HPDE6-E6E7 (cell line): ENCODE results near the gene PERCC1.
A peak's percentile ranks its signal among the peaks of the same experiment; 100 is the strongest.

Source experiments
- DNase-seq: peaks from one replicate; pipeline ENCODE4 v3.0.0; 2011; ENCODE audit warnings: missing footprints; ENCODE audit errors: extremely low spot score

PERCC1 gene

DNA sequence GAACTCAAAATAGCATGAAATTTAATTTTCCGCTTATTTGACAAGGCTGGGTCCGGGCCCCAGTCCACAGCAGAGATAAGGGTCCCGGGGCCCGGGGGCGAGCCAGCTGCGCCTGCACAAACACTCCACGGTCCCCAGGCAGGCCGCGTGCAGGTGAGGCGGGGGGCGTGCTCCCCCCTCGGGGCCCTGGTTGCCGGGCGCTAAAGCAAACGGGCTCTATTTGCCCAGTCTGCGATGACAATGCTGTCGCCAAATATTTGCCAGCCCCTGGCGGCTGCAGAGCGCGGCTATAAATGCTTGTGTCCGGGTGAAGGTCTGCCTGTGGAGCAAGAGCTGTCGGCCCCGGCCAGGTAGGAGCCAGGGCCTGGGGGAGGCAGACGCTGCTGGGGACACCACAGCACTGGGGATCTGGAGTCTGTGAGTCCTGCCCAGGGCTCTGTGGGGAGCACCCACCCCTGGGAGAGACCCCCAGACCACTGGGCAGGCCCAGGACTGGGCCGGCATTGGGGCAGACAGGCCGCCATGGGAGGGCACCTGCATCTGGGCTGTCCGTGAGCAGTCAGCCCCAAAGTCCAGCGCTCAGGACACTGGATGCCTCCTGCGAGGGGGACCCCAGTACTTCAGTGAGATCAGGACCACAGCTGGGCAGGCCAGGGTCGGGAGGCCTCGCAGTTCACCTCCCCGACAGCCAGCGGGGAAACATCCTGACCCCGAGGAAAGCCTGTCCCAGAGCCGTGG is at the start of gene PERCC1:
TSS of gene PERCC1 (plus strand) at position 320 of the 738 bp plus-strand sequence. CDS start 1,516 bp downstream, outside the sequence.
- DNase-seq, result no peak

DNA sequence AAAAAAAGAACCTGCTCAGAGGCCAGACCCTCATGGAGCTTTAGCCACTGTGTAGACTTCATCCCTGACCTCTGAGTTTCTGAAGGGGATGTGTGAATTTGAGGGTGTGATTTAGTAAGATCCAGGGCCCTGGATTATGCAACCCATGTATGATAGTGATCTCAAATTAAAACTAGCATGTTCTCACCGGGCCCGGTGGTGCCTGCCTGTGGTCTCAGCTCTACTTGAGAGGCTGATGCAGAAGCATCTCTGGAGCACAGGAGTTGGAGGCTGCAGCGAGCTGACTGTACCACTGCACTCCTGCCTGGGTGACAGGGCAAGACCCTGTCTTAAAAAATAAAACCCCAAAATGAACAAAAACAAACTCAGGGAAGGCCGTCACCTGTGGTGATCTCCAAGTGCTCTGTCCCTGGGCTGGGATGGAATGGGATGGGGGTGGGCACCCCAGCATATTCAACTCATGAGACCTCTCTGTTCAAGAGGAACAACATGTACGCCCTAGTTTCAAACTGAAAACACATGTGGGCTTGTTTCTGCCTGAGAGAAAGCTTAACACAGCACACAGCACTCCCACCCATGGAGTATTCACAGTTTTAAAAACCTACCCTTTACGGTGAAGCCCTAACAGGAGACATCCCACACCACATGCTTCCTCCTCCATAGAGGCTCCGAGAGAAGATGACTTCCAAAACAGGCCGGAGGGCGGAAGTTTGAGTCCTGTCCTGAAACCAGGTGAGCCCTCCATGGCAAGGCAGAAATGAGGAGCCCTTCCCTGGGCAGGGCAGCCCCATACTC is 49.1 kb upstream of the PERCC1 start:
- DNase-seq, result no peak

DNA sequence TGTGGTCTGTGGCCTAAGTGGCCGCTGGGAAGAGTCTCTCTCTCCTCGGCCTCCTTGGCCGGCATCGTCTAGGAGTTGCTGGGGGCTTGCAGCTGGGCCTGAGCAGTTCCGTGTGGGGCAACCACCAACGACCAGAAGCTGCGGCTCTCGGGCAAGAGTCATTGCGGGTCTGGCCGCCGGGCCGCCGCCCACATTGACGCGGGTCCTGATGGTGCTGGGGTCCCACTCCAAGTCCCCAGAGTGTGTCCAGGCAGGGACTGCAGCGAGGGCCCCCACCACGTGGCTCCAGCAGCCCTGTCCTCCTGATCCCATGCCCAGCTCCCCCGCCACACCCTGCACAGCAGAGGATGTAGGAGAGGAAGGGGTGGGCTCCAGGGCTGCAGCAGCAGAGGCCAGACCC is 47.3 kb upstream of the PERCC1 start:
- no peak for DNase-seq

DNA sequence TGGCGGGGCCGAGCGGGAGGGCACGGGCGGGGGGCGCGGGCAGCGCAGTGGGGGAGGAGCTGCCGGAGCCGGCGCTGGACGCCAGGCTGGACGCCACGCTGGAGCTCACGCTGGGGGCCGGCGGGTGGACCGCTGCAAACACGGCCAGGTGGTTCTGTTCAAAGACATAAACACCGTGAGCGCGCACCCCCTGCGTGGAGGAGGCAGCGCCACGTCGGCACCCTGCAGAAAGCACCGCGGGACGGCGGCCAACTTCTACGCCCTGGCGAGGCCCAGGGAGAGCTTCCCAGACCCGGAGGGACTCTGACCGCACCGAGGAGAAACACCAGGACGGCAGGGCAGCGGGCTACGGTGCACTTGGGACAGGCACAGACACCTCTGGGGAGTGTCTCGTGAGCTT is 45.6 kb upstream of the PERCC1 start:
- no peak for DNase-seq

DNA sequence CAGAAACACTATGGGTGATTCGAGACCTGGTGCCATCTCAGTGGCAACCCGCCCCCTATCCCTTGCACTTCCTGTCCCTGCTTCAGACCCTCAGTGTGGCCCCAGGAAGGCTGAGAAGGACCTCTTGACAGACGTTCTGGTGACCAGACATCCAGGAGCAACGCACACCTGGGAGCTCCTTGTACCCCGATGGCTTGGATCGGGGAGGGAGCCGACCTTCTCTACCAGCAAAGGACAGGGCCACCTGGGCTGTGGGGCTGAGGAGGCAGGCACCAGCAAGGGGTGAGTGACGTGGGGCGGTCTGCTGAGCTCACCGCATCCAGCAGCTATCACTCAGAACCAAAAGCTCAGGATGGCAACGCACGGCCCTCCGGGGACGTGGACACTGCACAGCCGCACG is 43.5 kb upstream of the PERCC1 start:
- DNase-seq, result no peak

DNA sequence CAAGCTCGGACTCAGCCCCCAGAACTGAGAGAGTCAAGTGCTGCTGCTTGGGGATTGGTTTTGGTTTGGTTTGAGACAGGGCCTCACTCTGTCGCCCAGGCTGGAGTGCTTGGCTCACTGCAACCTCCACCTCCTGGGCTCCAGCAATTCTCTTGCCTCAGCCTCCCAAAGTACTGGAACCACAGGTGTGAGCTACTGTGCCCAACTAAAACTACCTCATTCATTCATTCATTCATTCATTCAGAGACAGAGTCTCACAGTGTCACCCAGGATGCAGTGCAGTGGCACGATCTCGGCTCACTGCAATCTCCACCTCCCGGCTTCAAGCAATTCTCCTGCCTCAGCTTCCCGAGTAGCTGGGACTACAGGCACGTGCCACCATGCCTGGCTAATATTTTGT is 41.1 kb upstream of the PERCC1 start:
- DNase-seq, result no peak

DNA sequence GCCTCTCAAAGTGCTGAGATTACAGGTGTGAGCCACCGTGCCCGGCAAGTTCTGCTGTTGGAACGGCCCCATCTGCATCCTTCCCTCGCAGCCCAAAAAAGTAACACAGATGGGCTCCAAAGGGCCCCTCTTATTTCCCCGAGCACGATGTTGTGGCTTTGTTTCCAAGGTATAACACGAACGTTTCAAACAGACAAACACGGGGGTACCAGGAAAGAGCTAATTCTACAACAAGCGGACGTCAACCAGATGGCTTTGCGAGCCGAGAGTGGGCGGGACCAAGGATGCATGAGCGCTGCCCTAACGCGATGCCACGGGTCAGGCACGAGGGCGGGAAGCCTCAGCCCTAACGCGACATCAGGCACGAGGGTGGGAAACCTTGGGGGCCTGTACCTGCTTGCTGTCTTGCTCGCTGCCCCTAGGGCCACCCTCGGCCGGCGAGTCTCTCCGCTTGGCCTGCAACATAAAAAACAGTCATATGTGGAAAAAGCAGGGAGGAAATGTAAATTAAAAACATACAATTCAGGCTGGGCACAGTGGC is 40.6 kb upstream of the PERCC1 start:
- no peak for DNase-seq

DNA sequence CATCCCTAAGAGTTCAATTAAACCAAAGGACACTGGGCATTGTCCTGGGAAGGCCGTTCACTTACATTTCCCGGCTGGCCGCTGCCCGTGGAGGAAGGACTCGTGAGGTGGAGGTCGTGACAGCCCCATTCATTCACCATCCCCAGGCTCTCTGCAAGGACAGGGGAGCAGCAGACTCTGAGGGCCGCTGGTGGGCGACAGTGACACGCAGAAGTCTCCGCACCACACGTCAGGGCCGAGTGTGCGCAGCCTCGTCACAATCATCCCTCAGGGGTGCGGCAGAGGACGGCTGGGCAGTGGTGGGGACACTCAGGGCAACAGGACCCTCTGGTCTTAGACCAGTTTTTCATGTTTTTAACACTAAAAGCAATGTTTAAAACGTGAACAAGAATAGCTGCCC is 38.1 kb upstream of the PERCC1 start:
- DNase-seq, result no peak

DNA sequence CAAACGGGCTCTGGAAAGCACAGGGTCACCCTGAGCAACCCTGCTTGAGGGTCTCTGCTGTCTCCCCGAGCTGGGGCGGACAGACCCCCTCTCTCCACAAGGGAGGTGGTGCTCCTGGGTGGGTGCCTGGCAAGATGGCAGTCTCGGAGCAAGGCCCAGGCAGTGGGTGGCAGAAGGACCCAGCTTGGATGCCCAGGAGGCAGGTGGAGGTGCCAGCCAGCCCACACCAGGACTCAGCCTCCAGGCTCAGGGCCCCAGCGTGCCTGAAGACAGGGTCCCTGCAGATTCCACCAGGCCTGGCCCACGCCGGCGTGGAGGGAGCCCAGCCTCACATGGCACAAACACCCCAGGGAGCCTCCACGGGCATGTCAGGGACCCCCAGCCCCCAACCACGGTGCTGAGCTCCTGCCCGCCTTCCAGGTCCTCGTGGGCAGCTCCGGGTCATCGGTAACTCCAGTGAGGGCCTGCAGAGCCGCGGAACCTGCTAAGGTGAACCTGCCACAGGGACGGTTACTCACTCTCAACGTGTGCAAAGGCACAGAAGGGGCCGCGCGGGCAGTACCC is 37.2 kb upstream of the PERCC1 start:
- no peak for DNase-seq

DNA sequence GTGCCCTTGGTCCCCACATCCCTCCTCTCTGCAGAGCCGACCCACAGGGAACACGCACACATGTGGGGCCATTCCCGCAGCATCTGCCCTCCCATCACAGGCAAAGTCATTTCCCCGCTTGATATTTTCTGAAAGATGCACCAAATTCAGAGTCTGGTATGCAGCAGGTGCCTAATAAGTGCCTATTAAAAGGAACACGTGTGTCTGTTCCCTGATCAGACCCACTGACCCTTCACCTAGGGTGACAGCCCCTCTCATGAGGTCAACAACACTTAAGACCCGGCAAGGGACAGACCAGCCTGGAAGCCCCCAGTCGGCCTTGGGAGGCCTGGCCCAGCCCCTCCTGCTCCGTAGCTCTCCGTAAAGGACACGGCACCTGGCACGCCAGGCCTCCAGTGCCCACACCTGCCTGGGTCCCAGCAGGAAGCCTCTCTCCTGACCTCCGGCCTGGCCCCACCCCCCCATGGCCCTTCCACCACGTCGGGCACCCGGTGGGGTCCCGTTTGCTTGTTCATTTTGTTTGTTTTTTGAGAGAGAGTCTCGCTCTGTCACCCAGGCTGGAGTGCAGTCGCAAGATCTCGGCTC is 36.4 kb upstream of the PERCC1 start:
- DNase-seq, result no peak

DNA sequence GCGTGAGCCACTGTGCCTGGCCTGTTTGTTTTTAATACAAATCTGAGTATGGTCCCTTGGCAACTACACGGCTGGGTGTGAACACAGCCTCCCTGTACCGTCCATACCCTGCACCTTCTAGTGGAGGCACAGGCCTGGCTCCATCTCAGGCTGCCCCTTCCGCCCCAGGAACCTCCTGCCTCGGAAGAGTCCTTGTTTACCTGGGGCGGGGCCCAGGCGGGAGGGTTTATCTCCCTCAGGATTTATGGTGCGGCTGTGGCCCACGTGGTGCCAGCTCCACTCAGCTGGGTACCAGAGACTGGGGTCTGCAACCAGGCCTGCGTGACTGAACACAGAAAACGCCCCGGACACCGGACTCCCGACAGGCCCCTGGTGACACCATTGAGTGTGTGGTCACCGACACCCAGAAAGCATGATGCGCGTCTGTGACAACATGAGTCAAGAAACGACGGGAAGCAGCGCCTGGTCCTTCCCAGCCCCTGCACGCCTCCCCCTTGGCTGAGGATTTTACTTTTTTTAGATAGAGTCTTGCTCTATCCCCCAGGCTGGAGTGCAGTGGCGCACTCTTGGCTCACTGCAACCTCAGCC is 35.3 kb upstream of the PERCC1 start:
- no peak for DNase-seq

DNA sequence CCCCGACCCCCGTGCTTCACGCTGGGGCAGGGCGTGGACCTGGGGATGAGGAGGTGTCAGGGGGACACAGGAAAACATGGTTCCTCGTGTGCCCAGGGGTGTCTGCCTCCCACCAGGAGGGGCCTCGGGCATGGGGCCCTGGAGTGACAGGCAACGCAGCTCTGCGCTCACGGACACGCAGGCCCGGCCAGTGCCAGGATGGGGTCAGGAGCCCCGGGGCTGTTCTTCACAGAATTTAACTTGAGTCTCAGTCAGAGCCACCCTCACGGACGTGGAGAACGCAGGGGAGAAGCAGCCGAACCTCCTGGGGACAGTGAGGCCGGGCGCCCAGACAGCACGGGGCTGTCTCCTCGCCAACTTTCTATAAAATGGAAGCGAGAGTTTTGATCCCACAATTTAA is 33.1 kb upstream of the PERCC1 start:
- DNase-seq, result no peak

DNA sequence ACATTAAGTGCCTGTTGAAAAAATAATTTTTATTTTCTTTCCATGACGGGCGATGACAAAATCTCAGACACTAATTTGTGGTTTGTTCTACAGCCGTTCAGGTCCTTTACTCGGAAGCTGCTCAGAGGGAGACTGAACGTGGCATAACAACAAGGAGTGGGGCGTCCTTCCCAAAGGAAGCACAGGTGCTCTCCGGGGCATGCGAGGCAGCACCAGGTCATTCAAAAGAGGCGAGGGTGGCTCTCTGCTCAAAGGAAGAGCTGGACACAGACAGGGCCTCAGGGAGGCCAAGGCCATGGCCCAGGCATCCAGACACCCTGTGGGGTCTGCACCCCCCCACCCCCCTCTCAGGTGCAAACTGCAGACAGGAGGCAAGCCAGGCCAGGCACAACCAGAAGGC is 32.5 kb upstream of the PERCC1 start:
- no peak for DNase-seq

DNA sequence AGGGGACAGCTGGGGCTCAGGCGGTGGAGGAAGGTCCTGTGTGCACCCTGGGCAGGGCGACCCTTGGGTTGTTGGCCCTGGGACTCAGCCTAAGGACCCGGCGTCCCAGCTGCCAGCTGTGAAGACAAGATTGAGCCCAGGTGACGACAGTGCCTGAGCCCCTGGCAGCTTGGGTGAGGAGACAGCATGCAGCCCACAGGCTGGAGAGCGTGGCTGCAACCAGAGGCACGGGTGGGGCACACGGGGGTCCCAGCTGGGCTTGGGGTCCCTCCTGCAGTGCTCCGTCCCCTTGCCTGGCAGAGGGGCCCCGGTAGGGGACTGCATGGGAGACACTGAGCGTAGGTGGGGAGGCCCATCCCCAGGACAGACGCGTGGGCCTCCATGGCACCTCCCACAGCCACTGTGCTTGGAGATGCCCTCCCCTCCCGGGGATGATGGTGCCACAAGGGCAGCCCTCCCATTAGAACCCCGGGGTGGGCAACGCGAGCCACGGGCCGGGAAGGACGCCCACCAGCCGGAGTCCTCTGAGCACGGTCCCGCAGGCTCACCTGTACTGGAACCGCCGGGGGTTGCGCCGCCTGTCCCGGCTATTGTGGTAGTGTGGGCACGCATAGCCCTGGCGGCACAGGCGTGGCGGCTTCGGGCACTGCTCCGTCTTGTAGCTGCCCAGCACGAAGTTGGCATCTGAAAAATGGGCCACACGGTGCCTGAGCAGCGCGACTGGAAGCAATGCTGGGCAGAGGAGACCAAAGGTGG is 31.9 kb upstream of the PERCC1 start:
- no peak for DNase-seq

DNA sequence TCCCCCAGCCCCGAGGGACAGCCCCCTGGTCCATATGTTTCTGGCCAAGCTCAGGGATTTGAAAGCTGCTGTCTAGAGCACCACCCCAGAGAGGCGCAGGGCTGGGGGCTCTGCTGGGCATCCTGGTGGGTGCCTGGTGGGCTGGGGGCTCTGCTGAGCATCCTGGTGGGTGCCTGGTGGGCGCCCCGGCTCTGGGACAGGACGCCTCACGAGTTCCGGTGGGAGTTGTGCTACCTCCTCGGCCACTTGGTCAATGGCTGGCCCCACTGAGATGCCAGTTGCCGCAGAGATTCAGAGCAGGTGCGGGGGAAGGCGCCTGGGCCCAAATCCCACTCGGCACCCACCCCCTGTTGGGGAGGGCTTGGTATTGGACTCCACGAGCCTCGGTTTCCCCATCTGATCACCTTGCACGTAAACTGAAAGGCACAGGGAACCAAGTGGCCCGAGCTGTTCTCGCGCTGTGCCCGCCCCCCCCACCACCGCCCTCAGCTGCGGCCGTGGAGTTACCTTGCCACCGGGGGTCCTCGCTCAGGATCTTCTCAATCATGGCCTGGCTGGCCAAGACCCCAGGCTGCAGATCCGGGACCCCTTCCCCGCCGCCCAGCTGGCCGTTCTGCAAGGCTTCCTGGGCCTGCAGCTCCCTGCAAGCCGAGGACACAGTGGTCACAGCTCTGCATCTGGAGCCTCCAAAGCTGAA is 29.7 kb upstream of the PERCC1 start:
- DNase-seq, result no peak

DNA sequence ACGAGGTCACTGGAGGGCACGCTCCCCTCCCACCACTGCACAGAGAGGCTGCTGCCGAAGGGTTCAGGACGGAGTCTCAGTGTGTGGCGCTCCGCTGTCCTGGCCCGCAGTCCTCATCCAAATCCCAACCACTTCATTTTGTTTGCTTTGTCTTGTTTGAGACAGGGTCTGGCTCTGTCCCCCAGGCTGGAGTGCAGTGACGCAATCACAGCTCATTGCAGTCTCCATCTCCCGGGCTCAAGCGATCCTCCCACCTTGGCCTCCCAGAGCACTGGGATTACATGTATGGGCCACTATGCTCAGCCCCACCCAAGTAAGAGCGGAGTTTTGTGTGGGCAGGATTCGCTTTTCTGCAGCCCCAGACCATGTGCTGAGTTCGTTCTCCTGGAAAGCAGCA is 29.1 kb upstream of the PERCC1 start:
- no peak for DNase-seq

DNA sequence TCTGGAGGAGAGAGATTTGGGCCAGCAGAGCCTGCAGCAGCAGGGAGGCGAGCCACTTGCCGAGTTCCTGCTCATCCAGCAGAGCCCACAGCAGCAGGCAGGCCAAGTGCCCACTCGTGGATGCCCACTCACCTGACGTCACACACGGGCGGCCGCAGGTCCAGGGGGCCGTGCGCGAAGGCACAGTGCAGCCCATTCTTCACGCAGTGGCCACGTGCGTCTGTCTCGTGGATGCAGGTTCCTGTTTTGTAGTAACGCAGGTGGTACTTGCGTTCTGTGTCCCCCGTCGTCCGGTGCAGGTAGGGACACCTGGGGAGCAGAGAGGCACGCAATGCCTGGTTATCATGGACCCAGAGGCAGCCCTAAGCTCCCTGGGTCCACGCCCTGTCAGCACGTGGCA is 27.8 kb upstream of the PERCC1 start:
- no peak for DNase-seq

DNA sequence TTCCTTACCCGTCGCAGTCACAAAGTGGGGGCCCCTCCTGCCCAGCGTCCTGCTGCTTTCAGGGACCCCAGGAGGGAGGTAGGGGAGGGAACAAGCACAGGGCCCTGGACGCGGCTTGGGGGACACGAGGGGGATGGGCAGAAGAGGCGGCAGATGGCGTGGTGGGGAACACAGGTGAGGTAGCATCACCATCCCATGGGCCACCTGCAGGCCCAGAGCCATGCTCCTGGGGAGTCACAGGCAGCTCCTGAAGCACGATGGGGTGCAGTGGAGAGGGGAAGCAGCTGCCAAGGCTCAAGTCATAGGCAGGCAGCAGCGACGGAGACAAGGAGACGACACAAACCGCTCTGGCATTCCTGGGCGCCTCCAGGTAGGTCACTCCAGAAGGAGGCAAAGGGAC is 27.1 kb upstream of the PERCC1 start:
- DNase-seq, result no peak

DNA sequence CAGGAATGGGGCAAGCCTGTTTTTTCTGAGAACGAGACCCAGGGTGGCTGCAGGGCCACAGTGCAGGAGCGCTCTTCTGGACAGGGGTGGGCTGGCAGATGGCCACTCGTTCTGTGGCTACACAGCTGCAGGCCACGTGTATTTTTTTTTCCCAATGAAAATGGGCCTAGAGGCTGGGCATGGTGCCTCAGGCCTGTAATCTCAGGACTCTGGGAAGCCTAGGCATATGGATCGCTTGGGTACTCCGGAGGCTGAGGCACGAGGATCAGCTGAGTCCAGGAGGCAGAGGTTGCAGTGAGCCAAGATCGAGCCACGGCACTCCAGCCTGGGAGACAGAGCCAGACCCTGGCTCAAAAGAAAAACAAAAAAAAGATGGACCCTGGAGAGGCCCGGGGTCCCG is 23.1 kb upstream of the PERCC1 start:
- no peak for DNase-seq

DNA sequence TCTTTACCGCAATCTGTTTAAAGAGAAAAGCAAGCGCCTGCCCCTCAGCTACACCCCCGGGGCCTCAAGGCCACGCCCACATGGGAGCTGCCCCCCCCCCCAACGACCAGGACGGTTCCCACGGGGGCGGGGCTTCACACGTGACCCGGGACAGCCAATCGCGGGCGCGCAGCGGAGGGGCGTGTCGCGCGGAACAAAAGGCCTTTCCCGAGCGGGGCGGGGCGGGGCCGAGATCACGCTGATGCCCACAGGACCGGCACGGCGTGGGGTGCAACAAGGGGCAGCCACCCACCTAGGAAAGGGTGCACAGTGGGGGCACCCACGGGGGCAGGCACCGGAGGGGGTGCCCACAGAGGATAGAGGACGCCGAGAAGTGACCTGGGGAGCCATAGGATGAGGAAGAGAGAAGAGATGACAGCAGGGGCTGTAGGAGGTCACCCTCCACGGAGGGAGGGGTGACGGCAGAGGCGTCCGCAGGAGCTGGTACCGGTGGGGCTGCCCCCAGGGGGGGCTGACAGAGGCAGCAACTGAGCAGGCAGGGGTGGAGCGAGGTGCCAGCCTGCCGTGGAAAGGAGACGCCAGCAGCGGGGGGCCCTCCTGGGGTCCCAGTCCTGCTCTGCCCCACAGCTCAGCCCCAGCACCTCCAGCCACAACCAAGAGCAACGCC is 22.6 kb upstream of the PERCC1 start:
- peak; percentile 78 for DNase-seq
